Eye (tissue), 1 donor: ENCODE measurements around the gene CUEDC1.

Experiments used
- DNase-seq: peaks from one replicate; pipeline ENCODE4 v3.0.0-alpha.2; 2015

CUEDC1 gene

GRCh38 chr17:57914273-57915142 is 40.7 kb downstream of the CUEDC1 start:
- DNase-seq, result no peak

DNA sequence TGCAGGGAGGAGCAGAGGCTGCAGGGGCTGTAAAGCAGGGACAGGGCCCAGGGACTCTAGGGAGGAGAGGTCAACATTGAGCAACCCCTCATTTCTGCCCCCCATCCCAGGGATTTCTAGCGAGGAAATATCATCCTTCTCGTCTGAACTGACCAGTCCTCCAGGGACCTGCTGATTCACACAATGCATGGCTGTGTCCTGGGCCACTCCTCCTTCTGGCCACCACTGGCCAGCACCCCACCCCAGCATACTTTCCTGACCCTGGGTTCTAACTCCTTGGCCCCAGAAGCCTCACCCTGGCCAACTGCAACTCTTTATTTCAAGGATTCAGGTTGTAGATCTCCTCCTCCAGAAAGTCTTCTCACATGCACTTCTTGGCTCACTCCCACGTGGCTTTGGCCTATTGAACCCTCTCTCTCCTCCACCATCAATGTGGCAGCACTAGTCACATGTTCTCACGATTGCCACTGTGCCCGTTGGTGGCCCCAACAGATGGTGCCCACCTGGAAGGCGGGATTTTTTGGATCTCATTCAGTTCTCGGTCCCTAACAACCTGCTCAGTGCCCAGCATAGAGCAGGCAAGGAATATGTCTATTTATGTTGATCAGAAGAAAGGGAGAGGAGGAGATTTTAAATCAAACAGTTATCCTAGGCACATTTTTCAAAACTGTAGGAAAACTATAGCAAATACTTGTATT is 41.5 kb downstream of the CUEDC1 start:
- no peak for DNase-seq

- peak; percentile 84 for DNase-seq
Observed at GRCh38 chr17:57911834-57912673, 43.2 kb downstream of the CUEDC1 start.

- DNase-seq, result no peak
Observed at GRCh38 chr17:57910462-57911420, 44.5 kb downstream of the CUEDC1 start.

- DNase-seq, result no peak
Observed at GRCh38 chr17:57909551-57909950, 45.7 kb downstream of the CUEDC1 start.

DNA sequence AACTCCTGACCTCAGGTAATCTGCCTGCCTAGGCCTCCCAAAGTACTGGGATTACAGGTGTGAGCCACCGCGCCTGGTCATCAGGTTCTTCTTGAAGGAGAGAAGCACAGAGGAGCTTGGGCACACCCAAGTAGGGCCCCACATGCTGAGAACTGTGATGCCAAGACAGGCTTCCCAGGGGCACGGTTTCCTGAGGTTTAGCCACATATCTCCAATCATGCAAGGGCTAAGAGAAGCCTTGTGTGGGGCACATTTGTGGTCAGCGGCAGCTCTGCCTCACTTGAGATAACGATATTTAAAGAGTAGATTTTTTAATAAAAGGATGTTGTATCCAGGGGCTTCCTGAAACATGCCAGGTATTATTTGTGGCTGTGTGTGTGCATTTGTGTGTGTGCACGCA is 46.9 kb downstream of the CUEDC1 start:
- DNase-seq, result no peak

DNA sequence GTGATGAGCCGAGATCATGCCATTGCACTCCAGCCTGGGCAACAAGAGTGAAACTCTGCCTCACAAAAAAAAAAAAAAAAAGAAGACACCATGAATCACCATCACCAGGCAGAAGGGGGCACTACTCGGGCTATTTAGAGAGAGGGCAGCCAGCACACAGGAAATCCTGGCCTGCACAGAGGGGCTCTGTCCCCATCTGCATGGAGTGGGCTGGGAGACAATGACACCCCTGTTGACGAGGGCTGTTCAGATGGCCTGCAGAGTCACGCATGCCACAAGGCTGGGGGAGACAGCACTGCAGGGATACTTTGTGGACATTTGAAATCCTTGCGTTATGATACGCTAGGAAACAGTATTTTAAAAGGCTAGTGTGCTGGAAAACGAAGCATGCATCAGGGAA is 48.3 kb downstream of the CUEDC1 start:
- DNase-seq, result no peak

GRCh38 chr17:57905875-57906455 is 49.2 kb downstream of the CUEDC1 start:
- no peak for DNase-seq

DNA sequence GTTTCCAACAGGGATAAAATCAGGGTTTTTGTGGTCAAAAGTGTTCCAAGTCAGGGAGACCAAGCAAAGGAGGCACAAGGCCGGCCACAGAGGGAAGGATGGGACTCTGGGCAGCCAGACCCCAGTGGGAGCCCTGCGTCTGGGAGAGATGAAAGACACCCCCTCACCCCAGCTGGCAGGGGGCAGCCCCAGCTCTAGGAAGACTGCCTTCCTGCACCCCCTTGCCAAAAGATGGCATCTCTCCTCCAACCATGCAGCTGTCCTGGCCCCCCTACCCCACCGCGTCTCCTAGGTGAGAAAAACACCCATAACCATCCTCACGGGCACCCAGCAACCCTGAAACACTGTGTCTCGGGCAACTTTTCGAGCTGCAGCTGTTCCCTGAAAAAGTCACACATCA is 51.3 kb downstream of the CUEDC1 start:
- no peak for DNase-seq

DNA sequence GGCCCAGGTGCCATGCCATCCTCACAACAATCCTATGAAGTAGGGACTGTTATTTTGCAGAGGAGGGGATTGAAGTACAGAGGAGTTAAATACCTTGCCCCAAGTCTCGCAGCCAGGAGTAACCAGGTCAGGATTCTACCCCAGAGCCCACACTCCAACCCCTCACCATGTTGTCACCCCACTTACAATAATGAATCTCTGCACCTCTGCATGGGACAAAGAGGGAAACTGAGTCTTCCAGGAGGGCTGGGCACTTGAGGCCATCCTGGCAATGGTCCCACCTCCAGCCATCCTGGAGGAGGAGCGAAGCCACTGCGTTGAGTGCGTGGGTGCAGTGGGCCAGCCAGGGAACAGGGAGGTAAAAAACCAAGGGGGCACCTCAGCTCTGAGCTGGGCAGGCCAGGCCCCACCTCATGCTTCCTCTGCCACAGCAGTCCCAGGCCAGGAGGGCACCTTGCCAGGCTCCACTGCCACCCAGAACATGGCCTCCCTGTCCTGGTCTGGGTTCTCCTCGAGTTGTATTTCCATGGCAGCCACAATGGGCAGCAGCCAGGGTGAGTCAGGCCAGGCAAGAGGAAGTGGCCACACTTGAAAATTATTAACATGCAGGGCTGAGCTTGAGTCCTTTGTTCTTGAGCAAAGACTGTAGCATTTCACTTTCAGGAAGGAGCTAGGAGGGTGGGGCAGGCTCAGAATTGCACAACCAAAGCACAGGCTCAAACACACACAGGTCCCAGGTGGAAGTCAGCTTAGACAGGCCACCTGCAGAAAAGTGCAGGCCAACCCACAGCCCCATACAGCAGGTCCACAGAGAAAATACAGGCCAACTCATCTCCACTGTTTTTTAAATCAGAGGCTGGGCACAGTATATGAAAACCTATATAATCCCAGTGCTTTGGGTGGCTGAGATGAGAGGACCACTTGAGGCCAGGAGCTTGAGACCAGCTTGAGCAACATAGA is 52.1 kb downstream of the CUEDC1 start:
- no peak for DNase-seq

DNA sequence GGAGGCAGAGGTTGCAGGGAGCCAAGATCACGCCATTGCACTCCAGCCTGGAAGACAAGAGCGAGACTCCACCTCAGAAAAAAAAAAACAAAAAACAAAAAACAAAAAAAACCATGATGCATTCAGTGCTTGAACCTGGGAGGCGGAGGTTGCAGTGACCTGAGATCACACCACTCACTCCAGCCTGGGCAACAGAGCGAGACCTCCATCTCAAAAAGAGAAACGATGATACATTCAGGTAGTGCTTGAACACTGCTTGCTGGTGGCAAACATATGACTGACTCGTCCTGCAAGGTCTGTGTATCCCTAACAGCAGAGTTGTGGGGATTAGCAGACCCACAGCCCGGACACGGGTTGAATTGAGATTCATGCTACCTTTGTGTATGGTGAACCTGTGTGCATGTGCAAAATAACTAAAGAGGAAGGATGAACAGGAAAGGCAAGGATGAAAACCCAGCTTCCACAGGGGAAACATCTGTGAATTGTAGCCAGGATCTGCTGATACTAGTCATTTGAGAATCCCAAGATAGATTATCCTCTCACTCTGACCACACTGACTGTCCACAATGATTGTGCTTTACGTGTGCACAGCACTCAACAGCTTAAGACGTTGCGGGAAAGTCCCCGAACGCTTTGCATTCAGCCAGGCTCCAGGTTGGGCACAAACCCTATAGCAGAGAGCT is 53.0 kb downstream of the CUEDC1 start:
- no peak for DNase-seq

- no peak for DNase-seq
Observed at GRCh38 chr17:57900991-57901743, 54.0 kb downstream of the CUEDC1 start.

DNA sequence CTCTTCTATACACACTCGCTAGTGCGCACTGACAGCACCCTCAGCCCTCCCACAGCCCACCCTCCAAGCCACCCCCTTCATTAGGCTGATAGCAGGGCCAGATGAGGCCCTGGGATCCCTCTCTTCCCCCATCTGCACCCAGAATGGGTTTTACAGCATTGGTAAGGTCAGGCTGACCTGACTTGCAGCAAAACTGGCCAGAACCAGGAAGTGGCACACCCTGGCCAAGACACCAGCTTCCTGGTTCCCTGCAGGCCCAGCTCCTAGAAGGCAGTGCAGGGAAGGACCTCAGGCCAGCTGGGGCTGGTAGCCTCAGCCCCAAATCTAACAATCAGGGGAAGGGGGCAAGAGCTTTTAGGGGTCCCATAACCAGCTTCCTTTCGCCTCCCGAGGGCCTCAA is 55.4 kb downstream of the CUEDC1 start:
- no peak for DNase-seq

DNA sequence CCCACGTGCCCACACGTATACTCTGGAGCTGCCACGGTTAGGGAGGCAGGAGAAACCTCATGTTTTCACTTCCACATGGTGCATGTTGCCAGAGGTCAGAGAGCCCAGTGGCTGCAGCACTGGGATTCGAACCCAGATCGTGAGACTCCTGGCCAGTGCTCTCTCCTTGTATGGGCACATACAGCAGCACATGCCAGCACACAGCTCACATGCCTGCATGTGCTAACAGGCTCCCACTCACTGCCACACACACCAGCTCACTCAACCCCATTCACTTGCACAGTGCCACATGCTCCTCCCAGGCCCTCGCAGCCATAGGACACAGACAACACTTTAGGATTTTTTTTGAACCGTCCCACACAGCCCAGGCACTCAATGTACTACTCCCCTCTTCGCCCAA is 55.8 kb downstream of the CUEDC1 start:
- no peak for DNase-seq

DNA sequence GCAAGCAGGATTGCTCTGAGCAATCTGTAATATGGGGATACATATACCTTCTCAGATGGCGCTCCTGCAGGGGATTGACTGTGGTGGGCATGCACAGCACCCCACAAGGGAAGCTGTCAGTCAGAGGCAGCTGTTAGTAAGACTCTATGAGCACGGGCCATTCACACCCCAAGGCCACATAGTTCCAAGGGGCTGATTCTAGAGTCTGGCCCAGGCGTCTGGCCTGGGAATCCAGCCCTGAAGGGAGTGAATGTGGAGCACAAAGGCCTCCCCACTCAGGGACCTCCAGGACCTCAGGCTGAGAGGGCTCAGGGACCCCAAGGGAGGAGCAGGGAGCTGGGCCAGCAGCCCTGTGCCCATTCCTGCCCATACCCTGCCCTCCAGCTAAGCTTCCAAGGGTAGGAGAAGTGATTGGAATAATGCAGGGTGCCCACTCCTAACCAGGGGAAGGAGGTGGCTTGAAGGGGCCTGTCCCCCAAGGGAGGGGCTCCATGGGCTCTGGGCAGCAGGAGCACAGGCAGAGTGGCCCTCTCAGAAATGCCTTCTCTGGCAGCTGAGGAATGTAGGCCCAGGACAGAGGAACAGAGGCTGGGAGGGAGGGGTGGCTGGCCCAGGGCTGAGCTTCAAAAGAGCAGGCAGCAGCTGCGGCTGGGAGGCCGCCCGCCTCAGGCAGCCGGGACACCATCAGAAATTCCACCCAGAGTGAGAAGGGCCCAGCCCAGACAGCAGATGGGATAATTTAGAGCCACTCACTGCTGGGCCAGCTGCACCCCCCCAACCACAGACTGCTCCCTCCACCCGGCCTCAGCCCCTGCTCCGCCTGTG is 56.5 kb downstream of the CUEDC1 start:
- peak; percentile 93 for DNase-seq

DNA sequence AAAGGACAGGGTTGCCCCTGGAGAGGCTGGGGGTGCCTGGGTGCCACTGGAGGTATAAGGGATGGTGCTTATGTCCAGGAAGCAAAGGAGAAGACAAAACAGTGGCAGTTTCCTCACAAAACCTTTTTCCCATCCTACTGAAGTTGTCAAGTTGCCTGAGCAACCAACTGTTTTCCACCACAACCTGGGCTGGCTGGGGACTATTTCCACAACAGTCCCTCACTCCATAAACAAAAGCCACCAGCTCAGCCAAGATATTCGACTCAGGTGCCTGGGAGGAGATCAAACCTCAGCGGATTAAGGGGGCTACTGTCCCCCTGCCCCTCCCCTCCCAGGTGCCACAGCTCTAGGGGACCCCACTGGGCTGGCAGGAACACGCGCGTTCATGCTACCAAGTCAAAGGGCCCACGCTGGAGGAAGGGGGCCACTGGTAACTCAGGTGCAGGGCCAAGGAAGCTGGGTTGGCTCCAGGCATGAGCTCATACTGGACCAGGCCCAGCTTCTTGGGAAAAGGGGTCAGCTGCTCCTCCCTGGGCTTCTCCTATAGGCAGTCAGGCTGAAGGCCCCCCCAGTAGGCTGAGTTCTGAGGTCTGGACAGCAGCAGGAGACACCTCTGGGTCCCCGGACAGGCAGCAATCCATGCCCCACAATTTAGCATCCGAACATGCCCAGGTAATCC is 59.7 kb downstream of the CUEDC1 start:
- DNase-seq, result no peak

DNA sequence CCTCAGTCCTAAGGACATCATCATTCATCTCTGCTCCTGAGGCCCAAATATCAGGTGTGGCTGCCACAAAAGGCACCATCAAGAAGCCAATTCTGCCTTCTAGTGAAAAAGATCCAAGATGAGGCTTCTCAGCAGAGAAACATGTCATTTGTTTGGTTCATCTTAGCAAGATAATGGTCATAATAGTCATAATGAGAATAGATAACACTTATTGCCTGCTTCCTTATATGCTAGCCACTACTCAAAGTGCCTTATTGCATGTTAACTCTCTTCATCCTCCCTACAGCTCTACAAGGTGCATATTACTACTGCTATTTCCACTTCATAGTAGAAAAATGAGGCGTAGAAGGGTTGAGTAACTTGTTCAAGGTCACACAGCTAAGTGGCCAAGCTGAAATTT is 60.4 kb downstream of the CUEDC1 start:
- DNase-seq, result no peak
